HT1080 (cell line): ENCODE measurements around the gene WNT9A. TPM values are rescaled to one million over a fixed set of nuclear protein-coding genes. Genes with fewer than 3 reads are reported as not detected.

ENCODE experiments used
- DNase-seq: peaks from one replicate; pipeline ENCODE4 v3.0.0-alpha.2; 2015; ENCODE audit warnings: low read depth
- total RNA-seq: library from RNA; depleted of rRNA; stranded (reverse); fragments of >200 nt; shearing (Covaris generic); gene quantifications from 2 replicates; pipeline ENCODE4 v1.2.3, GENCODE V29; 2014

The WNT9A gene
- total RNA-seq, 1 experiment from 2014 or later, result 0.68 TPM

DNA sequence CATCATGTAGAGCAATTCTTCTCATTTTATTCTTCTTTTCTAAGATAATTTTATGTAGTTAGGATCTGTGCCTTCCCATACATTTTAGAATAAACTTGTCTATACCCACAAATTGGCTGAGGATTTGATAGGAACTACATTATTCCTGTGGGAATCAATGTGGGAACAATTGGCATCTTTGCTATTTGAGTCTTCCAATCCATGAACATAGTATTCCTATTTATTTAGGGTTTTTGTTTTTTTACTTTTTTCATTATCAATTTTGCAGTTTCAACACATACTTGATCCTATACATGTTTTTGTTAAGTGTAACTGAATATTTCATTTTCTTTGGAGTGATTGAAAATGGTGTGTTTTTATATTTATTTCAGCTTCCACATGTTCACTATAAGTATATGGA lies 8.1 kb upstream of the WNT9A start:
- DNase-seq, result no peak

DNA sequence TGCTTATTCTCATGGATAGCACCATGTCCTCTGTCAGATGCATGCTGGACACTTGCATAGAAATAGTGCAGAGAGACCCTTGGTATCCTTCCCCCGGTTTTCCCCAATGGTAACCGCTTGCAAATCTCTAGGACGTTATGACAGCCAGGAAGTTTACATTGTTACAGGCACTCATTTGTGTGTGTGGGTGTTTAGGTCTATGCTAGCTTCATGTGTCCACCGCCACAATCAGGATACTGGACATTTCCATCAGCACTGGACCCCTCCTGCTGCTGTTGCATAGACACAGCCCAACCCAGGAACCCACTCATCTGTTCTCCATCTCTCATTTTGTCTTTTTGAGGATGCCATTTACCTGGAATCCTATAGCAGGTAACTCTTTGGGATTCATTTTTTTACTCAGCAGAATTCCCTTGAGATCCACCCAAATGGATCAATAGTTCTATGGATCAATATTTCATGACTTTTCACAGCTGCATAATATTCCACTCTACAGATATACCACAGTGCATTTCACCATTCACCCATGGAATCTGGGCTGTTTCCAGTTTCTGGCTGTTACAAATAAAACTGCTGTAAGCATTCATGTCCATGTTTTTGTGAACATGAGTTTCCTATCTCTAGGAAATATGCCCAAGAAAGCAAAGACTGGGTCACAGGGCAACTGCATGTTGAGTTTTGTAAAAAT lies 6.6 kb upstream of the WNT9A start:
- DNase-seq, result no peak

DNA sequence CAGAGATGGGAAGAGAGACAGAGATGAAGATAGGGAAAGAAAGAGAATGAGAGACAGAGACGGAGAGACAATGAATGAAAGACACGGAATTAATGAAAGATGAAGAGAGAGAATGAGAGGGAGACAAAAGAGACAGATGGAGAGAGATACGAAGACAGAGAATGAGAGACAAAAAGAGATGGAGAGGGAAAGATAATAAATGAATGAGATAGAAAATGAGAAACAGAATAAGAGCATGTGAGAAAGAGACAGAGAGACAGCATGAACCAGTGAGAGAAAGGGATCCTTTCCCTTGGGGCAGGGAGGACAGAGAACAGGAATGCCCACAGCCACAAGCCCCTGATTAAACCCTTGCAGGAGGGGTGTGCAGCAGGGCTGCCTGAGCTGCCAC lies 5.3 kb upstream of the WNT9A start:
- no peak for DNase-seq

DNA sequence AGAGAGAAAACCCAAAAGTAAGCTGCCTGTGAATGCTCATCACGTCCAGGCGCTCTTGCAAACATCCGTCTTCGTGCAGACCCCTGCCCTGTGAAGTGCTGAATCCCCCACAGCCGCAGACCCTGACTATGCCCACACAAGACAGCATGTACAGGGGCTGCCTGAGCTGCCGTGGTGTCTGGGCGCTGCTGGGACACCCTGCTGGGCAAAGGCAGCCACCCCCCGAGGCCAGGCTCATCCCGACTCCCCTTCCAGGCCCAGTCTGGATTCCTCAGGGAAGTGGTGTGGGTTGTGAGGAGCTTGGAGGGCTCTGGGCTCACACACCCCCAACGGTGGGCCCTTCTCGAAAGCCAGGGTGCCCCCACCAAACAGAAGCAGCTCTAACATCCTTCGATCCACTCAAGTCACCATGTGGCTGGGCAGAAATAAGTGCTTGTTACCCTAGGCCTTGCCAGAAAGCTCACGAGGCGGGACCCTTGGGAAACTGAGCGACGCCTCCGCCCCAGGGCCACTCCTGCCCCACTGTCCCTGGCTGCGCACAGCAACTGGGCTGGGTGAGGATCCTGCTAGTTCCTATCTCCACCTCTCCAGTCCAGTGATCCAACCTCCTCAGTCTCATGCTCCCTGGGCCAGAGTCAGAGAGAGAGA lies 4.8 kb upstream of the WNT9A start:
- no peak for DNase-seq

DNA sequence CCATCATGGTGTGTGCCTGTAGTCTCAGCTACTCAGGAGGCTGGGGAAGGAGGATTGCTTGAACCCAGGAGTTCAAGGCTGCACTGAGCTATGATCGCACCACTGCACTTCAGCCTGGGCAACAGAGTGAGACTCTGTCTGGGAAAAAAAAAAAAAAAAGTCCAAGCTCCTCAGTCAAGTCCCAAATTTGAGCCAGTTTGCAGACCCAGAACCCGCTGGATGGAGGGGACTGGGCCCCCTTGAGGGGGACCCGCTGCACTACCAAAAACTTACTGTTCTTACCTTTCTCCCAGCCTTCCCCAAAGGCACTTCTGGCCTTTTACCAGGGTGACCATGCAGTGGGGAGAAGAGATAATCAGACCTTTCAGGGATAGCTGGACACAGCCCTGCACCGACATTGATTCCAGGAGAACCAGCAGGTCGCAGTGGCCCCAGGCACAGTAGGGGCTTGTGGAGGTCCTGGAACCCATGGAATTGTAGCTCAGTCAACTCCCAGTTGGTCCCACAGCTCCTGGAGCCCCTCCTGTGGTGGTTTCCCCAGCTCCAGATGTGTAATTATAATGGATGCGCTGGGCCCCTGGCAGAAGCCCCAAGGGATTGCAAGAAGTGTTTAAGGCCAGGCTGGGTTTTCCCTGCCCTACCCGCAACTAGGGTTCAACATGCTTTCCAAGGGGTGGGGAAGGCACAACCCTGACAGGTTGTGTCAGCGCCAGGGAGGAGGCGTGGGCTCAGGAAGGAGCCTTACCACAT lies 4.1 kb upstream of the WNT9A start:
- no peak for DNase-seq

DNA sequence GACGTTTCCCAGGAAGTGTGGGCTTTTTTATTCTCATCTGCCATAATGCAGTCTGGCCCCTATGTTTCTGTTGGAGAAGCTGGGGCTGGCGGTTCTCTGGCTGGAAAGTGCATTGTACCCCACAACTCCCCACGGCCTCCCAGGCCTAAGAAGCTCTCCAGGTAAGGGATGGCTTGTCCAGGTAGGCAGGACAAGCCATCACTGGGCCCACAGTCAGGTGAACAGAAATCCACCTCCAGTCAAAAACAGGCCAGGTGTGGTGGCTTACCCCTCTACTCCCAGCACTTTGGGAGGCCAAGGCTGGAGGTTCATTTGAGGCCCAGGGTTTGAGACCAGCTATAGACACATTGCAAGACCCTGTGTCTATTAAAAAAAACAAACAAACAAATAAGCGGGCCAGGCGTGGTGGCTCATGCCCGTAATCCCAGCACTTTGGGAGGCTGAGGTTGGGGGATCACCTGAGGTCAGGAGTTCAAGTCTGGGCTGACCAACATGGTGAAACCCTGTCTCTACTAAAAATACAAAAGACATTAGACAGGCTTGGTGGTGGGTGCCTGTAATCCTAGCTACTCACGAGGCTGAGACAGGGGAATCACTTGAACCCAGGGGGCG lies 3.1 kb upstream of the WNT9A start:
- DNase-seq, result no peak

DNA sequence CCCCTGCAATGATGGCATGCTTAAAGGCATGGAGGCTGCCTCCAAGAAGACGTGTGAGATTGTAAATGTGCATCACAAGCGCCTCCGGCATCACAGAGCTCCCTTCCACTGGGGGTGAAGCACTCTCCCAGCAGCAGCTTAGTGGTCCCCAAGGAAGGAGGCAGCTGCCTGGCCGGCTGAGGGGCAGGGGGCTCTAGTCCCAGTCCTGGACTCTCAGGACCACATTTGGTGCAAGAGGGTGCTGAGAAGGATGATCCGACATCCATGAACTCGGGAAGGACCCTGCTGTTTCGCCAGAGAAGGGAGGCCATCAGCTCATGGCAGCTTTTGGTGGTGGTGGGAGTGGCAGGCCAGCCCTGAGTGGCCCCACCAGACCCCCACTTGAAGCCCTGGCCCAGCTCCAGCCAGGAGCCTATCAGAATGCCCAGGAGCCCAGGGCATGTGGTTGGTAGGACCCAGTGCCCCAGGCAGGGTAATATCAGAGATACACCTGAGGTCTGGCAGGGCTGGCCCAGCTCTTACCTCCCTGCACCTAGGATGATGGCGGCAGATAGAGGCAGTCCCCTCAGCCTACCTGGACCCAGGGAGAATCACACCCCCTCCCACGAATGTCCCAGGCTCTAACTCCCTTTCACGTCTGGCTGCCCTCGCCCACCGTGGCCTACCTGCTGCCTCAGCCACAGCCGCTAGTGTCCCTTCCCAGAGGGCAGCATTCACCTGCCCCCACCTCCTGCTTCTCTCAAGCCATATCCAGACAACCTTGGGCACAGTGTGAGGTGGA lies 2.4 kb upstream of the WNT9A start:
- DNase-seq, result no peak

DNA sequence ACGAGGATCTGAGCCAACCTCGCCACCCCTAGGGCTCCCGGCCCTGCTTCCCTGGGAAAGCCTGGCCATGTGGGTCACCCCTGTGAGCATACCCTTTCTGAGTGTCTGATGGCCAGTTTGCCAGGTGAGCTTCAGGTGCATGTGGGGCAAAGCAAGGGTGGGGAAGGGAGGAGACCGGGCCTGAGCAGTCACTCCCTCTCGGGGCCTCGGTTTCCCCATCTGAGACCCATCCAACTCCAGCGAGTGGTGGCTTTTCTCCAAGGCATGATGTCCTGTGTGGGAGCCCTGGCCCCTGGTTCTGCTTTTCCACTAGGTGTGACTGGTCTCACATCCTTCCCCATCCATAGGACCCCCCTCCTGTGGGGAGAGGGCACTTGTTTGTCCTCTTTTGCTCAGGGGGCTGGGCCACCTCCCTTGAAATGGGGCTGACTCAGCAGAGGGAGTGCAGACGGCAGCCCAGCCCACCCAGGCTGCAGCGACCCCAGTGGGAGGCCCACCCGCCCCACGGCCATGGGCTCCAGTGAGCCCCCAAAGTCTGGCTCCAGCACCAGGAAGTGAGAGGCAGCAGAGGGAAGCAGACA lies 1.7 kb upstream of the WNT9A start:
- DNase-seq, result no peak

DNA sequence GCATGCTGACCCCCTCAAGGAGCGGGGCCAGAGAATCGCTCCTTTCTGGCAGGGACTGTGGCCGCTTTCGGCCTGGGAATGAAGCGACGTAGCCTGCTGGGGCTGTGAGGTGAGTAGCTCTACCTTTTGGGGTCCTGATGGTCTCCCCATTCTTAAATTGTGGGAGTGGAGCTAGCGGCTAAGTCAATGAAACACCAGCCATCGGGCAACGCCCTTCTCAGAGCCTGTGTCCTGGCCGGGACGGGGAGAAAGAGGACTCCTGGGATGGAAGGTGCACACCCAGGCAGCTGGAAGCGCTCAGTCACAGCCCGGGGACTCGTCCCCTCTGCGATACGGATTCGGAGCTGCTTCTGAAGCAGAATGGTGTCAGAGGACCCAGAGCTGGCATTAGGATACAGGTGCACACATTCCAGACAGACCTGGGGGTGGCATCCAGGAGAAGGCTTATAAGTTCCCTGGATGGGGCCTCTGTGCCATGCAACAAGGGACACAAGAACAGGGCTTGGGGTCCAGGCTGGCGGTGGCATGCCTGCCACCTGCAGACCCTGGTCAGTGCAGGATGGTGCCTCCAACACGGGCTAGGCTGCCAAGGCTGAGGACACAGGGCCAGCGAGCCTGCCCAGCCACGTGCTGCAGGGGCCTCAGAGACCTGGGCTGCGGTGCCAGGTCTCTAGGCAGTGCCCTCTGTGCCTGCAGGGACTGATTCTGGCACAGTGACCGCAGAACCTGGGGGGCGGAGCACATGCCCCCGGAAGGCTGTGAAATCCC lies 945 bp upstream of the WNT9A start:
- DNase-seq, result no peak

DNA sequence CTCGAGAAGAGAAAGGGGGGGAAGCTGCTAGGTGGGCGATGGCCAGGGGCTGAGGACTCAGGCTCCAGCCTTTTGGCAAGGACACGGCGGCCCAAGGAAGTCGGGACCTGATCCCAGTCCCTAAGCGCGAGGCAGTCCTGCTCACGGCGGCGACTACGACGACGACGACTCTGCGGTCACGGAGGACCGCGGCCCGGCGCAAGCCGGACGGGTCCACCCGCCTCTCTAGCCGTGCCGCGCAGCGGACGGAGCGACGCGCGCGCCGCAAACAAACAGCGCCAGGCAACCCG lies 401 bp downstream of the WNT9A start:
- DNase-seq, result no peak

DNA sequence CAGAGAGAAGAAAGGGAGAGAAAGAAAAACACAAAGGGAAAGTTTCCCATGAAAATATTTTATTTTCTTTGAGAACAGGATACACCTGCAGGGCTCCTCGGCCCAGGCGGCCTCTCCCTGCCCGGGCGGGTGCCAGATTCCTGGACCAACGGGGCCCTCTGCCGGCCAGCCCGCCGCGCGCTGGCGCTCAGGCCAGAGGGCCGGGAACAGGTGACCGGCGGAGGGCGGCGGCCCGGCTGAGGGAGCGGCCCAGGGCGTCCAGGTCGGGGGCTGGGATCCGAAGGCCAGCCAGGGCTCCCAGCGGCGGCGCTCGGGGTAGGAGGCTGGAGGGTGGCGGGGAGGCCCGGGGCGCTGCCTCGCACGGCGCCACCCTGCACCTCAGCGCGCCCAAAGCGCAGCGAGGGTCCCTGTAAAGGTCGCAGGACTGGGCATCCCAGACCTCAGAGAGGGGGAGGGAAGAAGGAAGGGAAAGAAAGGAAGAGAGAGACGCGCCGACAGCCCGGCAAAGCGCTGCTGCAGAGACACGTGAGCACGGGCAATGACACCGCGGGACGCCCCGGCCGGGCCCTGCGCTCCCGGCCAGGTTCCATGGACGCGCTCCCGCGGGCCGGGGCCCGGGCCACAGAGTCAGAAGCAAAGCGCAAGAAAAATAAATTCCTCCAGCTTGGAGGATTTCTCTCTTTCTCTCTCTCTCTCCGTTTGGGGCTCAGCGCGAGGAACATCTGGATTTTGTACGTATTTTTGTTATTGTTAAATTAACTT lies 927 bp downstream of the WNT9A start:
- no peak for DNase-seq

DNA sequence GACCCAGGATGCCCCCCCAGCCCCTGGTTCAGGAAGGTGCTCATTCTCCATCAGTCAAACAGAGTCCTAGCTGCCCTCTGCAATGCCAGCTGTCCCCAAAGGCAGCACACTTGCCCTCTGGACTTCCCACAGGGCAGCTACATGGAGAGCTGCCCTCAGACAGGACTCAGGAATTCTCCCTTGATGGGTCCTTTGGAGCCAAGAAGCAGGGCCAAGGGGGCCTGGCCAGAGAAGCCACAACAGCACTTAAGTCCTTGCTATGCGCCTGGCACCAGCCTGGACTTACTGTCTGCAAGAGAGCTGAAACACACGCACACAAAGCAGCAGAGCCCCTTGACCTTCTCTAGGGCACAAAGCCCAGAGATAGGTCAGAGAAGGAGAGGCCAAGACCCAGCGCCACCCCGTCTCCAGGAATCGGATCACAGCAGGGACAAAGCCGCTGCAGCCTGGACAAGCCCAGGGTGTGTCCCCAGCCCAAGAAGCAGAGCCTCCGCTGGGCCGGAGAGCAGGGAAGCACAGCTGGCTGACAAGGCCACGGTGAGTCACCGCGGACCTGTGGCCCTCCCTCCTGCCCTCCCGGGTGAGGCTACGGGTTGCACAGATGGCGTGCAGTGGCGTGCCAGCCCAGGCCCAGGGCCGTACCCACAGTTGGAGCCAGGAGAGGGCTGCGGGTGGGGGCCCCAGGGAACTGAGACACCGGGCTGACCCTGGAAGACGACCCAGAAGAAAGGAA lies 1.7 kb downstream of the WNT9A start:
- DNase-seq, result peak; percentile 75

DNA sequence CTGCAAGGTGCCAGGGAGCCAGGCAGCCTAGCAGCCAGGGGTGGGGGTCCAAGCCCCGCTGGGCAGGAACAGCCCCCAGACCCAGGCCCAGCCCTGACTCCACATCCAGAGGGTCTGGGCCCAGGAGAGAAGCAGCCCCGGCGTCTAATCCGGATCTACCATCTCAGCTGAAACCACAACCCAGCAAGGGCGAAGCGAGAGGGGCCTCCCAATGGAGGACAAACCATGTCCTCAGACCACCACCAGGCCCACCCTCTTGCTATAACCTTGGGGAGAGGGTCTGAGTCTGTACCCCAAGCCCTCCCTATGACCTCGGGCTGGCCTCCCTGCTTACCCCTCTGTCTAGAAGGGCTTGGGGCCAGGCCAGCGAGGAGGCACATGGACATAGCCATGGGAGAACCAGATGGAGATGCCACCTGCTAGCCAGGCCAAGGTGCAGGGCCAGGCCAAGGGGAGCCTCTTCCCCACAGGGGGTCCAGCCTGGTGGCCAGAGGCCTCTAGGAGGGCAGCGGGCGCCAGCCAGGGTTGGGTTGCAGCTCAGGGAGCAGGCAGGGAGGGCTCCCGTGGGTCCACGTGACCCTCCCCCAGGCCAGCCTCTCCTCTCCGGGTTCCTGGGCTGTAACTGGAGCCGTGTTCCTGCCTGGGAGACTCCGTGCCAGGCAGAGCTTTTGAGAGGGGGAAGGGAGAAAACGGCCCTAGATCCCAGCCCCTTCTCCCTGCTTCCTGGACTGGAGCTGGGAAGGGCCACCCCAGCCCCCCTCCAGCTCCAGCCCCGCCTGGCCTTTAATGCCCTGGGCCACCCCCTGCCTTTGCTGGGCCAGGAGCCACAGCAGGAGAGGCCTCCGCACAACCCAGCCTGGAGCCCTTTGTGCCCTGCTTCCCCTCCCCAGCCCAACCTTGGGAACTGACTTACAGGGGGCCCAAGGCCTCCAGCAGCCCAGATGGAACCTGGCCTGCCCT lies 2.5 kb downstream of the WNT9A start:
- no peak for DNase-seq

DNA sequence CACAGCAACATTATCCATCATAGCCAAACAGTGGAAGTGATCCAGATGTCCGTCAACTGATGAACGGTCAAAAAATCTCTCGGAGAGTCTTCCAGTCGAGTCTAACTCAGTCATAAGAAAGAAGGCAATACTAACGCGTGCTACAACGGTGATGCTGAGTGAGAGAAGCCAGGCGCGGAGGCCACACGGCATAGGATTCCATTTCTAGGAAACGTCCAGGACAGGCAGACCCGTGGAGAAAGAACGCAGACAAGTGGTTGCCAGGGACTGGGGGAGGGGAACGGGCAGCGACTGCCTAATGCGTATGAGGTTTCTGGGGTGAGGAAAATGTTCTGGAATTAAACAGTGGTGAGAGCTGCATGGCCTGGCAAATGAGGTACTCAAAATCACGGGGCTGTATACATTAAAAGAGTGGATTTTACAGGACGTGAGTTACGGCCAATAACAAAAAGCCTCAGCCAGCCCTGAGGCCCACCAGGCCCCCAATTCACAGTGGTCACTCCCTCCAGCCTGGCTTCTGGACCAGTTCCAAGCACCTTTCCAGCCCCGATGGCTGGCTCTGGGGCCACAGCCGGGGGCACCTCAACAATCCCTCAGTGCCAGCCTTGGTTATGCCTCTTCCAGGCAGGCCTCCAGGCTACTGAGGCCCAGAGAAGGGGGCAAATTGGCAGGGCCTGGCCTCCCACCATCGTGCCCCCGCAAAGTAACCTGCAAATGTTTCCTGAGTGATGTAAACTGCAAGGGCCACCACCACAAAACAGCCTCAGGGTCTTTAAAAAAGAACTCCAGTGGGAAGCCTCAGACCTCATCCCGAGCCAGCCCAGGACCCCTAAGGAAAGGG lies 3.4 kb downstream of the WNT9A start:
- DNase-seq, result no peak

DNA sequence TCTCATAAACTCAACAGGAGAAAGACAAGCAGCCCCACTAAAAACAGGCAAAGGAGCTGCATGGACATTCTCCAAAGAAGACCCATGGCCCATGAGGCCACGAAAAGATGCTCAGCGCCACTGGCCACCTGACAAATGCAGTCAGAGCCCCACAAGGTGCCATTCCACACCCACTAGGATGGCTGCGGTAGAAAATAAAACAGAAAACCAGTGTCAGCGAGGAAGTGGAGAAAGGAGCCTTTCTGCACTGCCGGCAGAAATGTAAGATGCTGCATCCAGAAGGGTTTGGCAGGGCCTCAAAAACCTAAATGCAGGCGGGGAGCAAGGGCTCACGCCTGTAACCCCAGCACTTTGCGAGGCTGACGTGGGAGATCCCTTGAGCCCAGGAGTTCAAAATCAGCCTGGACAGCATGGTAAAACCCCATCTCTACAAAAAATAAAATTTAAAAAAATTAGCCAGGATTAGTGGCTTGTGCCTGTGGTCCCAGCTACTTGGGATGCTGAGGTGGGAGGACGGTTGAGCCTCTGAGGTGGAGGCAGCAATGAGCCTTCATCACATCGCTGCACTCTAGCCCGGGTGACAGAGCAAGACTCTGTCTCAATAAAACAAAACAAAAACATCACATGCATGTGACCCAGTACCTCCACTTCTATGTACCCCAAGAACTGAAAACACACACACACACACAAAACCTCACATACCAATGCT lies 4.2 kb downstream of the WNT9A start:
- no peak for DNase-seq

DNA sequence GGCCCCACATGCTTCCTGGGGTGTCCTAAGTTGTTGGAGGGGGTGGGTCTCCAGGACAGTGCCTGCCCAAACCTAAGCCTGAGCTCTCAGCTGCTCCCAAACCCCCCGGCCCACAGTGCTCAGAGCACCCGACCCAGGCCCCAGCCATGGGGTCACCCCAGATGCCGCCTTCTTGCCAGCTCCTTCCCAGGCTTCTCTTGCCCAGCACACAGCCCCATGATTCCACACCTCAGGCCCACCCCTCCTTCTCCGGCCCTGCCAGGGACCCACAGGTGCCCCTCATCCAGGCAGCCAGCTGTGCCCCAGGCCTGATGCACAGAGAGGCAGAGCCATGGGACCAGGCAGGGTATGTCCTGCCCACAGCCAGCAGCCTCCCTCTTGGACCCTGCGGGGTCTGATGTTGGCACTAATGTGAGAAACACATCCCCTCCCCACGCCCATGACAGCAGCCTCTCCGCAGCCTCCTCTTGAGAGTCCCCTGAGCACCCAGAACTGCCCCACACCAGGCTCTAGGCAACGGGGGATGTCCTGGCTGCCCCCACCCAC lies 4.9 kb downstream of the WNT9A start:
- no peak for DNase-seq
